ENCODE data around the gene OR2V2.

OR2V2 gene

DNA sequence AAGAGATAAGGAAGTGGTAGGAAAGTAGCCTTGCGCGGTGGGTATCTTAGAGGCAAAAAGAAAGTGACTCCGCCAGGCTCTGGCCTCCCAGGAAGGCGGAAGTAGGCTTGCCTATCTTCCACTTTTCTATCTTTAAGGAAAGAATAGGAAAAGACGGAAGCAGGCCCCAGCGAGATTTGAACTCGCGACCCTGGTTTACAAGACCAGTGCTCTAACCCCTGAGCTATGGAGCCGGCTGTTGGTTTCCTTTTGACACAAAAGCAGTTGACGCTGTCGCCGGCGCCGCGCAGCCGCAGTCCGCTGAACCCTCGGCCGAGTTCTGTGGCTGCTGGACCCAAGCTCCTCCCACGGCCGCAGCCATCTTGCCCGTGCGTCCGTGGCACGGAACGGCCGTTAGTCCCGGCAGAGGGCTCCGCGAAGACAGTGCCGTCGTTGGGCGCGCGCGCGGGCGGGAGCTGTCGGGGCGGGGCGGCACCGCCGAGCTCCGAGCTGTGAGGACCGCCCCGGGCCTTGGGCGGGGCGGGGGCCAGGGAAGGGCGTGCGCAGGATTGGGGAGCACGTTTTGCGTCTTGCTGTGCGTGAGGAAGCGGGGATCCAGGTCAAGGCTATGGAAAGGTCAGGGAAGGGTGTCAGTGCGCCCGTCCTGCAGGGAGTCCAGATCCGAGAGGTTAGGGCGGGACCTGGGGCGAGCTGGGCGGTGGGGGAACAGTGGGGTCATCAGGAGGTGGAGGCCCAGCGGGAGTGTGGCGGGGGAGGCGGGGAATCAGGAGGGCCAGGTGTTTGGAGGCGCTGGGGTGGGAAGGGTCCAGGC is 44.3 kb downstream of the OR2V2 start:
- DNase-seq: peak; percentile 89 to 96 (median 92)

- no peak for DNase-seq
Measured at GRCh38 chr5:181192337-181193046, 45.1 kb downstream of the OR2V2 start.

DNA sequence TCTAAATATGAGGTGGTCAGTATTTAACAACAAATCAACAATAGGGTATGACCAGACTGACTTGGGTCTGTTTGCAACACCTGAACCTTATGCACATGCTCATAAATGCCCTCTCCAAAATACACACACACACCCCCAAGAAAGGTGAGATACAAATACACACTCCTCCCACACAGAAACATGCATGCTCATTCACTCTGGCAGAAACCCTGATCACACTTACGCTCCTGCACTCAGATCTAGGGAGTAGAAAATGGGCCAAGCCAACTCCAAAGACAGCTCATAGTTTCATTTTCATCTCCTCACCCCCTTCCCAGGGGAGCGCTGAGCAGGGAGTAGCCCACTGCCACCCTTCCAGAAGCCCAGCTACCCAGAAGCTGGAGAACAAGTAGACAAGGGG is 46.3 kb downstream of the OR2V2 start:
- DNase-seq: no peak

- DNase-seq: no peak
Measured at GRCh38 chr5:181194489-181195248, 47.3 kb downstream of the OR2V2 start.

- DNase-seq: no peak
Measured at GRCh38 chr5:181195249-181195761, 47.9 kb downstream of the OR2V2 start.

GRCh38 chr5:181197326-181197951 is 50.1 kb downstream of the OR2V2 start:
- no peak for DNase-seq

DNA sequence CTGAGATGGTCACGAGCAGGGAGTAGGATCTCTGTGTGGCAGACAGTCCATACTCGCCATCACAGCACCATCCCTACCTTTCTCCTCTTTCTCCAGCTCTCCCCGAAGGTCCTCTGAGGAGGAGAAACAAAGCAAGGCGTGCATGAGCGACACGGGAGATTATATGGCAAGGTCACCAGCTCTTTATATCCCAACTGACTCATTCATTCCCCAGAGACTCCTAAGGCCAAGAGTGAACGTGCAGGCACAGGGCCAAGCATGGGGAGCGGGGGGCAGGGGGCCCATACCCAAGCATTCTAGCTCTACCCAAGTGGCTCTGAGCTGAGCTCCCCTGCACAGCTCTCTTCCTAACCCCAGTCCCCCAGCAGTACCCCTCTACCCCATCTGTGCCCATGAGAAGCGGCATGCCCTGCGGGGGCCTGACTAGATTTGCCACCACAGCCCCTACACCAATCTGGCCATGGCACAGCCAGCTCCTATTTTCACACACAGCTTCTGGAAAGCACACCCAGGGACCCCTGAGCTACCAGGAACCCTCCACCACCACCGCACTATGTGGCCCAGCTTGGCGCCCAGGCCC is 50.8 kb downstream of the OR2V2 start:
- no peak for DNase-seq

DNA sequence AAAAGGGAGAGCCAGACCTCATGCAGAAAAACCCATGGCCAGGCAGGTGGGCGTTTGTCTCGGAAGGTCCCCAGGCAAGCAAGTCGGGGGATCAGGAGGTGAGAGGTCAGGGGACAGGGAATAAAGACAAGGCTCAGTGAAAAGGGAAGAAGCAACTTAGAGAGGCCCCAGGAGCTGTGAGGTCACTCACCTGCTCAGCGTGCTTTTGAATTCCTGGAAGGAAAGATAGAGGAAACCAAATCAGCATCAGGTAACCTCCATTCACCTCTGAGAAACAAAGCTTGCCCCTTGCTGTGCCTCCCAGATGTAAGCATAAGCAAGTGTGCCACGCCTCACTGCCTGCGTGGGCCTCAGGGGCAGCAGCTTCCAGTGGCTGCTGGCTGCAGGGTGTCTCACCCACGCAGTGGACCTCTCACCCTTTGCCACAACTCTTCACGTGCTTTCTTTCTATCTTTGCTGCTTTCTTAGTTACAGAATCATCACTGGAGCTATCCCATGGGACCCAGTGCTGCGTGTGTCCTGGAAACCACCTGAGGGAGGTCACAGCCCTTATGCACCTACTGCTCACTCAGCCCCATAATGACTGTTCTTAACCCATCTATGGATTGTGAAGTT is 51.6 kb downstream of the OR2V2 start:
- DNase-seq: no peak

DNA sequence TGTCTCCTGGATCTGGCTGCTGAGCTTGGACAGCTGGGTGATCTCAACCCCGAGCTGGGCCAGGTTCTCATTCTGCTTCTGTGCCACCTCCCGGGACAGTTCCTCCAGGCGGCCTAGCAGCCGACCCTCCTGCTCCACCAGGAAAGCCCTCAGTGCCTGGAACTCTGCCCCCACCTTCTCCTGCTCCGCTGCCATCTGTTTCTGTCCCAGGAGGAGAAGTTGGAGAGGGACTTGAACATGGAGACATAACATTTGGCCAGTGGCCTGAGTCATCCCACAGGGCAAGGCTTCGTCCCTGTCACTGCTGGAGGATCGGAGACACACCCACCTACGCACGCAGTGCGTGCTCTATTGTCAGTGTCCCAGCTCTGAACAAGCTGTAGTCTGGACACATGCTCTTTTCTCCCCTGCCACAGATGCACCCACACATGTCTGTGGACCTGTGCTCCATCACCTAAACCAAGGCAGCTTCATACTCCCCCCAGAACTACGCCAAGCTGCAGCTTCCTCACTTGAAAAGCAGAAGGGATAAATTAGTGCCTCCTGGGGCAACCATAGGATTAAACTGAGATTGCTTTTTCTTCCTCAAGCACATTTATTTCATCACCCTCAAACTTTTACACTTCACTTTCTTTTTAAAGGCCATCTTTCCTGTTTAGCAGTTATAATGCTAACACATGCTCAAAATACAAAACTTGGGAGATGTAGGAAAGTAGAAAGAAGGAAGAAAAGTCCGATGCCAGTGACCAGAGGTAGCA is 52.7 kb downstream of the OR2V2 start:
- DNase-seq: no peak

DNA sequence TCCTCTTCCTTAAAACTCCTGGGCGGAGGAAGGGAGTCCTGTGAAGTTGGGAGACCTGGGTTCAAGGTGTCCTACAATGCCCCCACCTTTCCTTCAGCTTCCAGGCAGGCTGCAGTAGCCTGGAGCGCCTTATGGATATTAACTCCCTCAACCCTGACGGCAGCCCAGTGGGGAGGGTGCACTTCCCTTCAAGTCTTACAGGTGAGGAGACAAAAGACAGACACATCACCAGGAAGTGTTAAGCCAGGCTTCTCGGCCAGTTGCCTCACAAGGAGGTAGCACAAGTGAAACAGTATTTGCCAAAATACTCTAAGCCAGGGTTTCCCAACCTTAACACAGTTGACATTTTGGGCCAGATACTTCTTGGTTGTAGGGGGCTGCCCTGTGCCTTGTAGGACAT is 53.4 kb downstream of the OR2V2 start:
- no peak for DNase-seq

DNA sequence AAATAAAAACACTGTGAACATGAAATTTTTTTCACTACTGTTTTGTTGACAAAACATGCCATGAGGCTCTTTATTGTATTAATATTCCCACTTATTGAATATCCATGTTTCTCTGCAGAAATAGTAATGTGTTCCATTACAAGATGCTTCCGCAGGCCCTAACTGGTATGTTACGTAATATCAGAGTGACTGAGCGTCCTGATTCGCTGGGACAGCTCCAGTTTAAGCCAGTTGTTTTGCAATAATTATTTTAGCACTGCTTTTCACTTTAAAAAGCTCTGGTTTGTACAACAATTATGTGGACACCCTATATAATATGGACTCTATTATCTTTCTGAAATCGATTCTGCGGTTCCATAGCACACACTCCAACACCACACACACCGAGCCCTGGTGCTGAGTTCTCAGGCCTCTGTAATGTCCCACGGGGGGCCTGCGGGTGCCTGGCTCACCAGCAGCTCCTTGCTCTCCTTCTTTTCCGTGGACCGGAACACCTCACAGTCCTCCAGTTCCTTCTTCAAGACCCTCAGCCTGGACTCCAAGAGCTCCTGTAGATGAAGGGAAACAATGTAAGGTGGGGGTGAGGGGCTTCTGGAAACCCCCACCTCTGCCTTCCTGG is 55.8 kb downstream of the OR2V2 start:
- no peak for DNase-seq

- DNase-seq: no peak
Measured at GRCh38 chr5:181203777-181204112, 56.4 kb downstream of the OR2V2 start.

DNA sequence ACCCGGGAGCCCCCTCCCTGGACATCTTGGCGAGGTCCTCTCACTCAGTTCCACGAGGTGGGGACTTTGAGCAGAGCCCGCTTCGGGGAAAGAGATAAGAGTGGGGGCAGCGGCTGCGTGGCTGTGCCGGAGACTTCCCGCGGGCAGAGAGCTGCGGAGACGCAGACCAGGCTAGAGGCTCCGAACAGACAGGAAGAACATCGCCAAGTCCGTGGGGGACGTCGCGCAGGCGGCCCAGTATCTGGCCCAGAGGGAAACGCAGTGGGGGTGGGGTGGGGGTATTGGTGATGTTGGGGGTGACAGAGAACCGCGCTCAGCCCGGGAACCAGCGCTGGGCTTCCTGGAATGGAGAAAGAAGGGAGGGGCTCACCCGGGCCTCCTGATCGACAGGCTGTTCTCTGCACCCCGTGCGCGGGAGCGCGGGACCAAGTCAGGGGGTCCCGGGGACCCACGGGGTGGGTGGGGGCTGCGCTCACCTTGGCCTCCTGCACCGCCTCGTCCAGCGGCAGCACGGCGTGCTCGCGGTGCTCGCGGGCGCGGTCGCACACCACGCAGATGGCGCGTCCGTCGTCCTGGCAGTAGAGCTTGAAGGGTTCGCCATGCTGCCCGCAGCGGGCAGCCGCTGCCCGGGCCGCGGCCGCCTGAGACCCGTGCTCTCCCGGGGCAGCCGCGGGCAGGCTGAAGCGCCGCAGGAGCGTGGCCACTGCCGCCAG is 56.9 kb downstream of the OR2V2 start:
- DNase-seq: peak in 1 of 5 donors; percentile 26

DNA sequence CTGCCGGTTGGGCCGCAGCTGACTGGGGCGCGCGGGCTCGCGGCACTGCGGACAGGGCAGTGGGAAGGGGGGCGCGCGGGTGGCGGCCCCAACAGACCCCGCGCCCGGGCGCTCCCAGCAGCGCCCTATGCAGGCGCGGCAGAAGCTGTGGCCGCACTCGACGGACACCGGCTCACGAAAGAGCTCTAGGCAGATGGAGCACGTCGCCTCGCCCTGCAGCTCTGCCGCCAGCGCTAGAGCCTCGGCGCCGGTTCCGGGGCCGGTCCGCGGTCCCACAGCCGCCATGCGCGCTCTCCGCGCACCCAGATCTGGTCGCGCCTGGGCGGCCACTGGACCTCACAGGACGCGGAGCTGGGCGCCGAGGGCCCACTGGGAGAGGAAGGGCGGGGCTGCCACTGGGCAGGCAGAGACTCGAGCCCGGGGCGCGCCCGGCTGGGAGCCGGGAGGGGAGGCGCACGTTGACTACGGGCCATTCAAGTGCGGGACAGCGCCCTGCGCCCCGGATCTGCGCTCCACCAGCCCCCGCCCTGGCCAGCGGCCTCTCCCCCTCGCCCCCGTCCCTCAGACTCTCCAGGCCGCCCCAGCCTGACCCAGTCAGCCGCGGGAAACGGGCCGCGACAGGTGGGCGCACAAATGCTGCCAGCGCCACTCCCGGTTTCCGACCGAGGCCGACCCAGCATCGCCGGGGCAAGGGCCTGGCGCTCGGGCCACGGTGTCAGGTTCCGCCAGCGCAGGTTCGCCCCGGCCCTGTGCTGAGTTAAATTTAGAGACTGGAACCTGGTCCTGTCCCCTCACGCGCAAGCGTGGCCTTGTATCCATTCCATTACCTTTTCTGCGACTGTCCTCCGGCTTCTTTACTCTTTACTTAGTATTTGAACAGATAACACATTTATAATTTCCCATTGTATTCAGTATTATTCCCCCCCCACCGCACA is 57.7 kb downstream of the OR2V2 start, which contains the start of gene TRIM7:
Gene TRIM7 (minus strand): TSS at position 371 of the 935 bp plus-strand sequence. CDS start 86 bp downstream, at position 285.
- peak in 1 of 5 donors; percentile 34 for DNase-seq

GRCh38 chr5:181205761-181206649 is 58.6 kb downstream of the OR2V2 start:
- DNase-seq: no peak

- peak in 4 of 5 donors; percentile 58 to 78 (median 65) for DNase-seq
Measured at GRCh38 chr5:181207214-181207959, 60.0 kb downstream of the OR2V2 start.

GRCh38 chr5:181207960-181208253 is 60.5 kb downstream of the OR2V2 start:
- no peak for DNase-seq

Data from T-helper 1 cell (primary cell).